Stimulated activated CD8-positive, alpha-beta memory T cell treated with anti-CD3 and anti-CD28 coated beads, Interleukin-2, amount 100 ng/mL, for 1 hour (primary cell): Measurements from ENCODE around the gene TEF.
A peak's percentile ranks its signal among the peaks of the same experiment; 100 is the strongest.
"Not testable (repeated sequence)": the region's sequence is repeated elsewhere in the genome, so short reads cannot be mapped to it uniquely, and the experiment has no call there.

Source experiments
- DNase-seq, 2 donors: peaks; one replicate each; pipeline ENCODE4 v3.0.0-alpha.2; 2020; ENCODE audit warnings: low read depth in 2 of 2

The TEF gene

GRCh38 chr22:41425660-41426365 lies 44.1 kb downstream of the TEF start:
- no peak for DNase-seq

DNA sequence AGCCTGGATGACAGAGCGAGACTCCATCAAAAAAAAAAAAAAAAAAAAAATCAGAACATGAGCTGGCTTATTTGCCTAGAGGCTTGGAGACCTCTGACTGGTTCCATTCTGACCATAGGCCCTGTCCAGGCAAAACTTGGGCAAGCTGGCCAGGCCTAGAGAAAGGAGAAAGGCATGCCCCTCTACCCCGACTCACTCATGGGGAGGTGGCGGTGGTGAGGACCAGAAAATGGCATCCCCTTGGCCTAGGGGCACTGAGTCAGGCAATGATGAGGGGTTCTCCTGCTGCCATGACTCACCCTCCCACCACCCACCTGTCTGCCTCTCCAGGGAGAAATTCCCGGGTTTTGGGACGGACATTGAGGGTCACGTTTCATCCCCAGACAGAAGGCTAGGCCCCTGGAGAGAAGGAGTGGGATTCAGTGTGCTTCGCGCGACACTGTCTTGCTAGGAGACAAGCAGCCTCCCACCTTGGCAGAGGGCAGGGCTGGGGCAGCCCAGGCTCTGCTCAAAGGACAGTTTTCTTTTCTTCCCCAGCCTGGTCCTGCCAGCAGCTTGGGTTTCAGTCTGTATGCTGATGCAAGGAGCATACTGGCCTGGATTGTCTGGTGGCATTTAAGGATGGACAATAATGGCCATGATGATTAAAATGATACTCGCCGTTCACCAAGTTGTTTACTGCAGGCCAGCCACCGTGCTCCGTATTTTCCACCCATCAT lies 47.6 kb downstream of the TEF start:
- no peak for DNase-seq

DNA sequence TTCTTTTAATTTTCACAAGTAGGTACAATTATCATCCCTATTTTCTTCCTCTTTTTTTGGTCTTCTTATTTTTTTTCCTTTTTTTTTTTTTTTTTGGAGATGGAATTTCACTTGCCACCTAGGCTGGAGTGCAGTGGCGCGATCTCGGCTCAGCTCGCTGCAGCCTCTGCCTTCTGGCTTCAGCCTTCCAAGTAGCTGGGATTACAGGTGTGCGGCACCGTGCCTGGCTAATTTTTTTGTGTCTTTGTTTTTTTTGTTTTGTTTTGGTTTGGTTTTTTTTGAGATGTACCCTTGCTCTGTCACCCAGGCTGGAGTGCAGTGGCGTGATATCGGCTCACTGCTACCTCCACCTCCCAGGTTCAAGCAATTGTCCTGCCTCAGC lies 48.2 kb downstream of the TEF start:
- DNase-seq = no peak

DNA sequence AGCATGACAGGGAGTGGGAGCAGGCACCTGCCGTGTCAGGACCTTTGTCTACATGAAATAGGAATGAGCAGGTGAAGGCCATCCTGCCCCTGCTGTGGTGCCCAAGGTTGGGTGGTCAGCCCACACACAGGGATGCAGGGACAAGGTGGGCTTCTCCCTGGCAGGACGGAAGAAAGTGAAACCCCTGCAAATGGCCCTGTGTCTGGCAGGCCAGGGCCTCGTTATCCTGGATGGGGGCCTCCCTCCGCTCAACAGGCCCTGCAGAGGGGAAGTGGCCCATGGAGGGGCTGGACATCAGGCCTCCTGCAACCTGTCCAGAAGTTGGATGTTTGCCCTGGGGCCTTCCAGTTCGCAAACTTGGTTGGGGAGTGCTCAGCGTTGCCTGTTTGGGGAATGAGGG lies 49.9 kb downstream of the TEF start:
- DNase-seq = no peak

- DNase-seq = not testable (repeated sequence)
Measured at GRCh38 chr22:41433480-41433879, 51.7 kb downstream of the TEF start.

GRCh38 chr22:41434361-41435003 lies 52.7 kb downstream of the TEF start:
- not testable (repeated sequence) for DNase-seq

GRCh38 chr22:41435560-41435959 lies 53.8 kb downstream of the TEF start:
- DNase-seq = no peak

- DNase-seq = no peak
Measured at GRCh38 chr22:41436322-41437113, 54.8 kb downstream of the TEF start.

DNA sequence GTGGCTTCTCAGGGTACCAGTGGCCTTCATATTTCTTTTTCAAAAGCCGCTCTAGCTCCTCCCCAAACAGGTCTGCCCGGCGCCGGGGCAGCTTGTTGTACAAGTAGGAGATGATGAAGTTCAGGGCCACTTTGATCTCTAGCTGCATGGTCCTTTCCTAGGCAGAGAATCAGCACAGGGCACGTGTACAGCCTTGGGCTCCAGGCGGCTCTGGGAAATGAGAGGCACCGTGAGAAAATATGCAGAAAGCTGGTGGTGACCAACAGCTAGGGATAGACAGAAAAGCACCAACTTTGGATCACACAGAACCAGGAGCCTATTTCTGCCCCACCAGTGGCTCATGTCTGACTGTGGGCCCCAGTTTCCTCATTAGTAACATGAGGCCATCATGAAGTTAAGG lies 55.5 kb downstream of the TEF start:
- DNase-seq = no peak

DNA sequence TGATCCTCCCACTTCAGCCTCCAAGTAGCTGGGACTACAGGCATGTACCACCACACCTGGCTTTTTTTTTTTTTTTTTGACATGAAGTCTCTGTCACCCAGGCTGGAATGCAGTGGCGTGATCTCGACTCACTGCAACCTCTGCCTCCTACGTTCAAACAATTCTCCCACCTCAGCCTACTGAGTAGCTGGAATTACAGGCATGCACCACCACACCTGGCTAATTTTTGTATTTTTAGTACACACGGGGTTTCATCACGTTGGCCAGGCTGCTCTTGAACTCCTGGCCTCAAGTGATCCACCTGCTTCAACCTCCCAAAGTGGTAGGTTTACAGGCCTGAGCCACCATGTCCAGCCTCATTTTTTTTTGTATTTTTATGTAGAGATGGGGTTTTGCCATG lies 58.8 kb downstream of the TEF start:
- not testable (repeated sequence) for DNase-seq

GRCh38 chr22:41442240-41442792 lies 60.6 kb downstream of the TEF start:
- DNase-seq = no peak

GRCh38 chr22:41444360-41445128 lies 62.8 kb downstream of the TEF start:
- DNase-seq = peak; percentile 55 to 71

DNA sequence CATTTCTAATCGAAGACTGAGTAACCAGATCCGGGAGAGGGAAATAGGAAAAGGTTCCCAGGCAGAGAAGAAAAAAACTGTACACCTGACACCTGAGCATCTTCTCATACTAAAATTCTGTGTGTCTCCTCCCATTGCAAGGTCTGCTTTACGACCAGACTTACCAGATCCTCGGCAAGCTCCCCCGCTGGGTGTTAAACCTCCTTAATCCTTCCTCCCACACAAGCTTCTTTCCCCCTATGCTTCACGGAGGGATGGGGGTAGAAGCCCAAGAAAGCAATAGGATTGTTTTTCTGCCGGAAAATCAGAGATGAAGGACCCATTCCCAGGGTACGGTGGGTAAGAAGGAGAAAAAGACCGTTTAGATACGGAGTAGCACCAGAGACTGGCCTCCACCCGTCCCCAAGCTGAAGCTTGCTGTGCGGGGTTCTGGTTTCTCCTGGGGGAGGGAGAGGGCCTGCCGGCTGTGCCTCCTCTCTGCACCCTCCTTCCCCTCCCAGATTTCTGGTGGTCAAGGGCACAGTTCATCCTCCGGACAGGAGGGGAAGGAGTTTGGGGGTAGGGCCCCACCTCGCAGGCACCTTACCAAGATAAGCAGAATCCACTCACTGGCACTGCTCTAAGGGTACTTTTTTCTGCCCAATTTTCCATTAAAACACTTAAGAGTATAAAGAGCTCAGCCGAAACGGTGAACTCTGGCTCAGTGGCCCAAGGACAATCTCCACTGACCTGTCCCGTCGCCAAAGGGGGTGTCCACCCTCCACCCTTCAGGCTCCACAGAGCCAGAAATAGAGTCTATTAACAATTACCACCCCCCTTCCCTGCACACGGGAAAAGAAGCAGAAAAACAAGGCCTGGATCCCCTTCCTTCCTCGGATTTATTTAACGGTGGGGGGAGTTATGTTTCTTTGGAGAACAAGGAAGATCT lies 63.7 kb downstream of the TEF start:
- DNase-seq = no peak

GRCh38 chr22:41446057-41446501 lies 64.3 kb downstream of the TEF start:
- DNase-seq = no peak

DNA sequence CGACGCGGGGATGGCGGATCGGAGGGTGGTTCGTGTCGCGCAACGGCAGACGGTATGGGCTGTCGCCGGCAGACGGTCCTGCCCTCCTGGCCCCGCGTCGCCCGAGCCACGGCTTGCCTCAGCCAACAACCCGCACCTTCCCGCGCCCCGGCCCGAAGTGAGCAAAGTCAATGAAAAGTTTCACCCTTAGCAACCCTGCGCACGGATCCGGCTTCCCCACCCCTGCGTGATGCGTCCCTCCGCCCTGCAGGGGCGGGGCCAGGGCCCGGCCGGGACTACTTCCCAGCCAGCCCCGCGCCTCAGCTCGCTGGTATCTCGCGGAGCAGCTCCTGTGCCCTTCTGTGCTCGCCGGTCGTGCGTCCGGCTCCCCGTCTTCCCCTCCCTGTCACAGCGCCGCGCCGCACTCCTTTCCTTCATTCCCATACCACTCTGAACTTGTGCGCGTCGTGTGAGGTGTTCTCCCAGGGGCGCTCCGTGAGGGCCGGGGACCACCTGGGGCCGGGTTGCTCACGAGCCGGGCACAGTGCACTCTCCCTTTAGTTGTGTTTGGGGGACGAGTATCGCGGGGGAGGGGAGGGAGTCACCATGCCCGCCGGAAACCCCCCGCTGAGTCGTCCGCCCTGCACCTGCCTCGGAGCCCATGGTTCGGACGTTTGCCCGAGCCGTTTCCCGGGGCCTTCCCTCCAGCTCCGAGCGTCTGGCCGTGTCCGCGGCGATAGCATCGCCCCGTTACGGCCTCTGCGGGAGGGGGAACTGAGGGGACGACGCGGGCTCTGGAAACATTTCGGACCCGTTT lies 65.1 kb downstream of the TEF start, which contains the start of gene TOB2:
Gene TOB2, minus strand, starts transcription at position 163 of the 796 bp plus-strand sequence. CDS start 9,456 bp downstream, outside the sequence.
- peak; percentile 79 to 92 for DNase-seq

GRCh38 chr22:41447435-41448188 lies 65.9 kb downstream of the TEF start:
- DNase-seq = peak in 1 of 2 donors; percentile 39

- DNase-seq = peak; percentile 76 to 77
Measured at GRCh38 chr22:41448189-41448808, 66.6 kb downstream of the TEF start.
